Activated CD4-positive, alpha-beta T cell treated with anti-CD3 and anti-CD28 coated beads, Interleukin-2, amount 50 U/mL, for 48 hours (primary cell): Measurements from ENCODE around the gene ANGPTL3.
"Not testable (repeated sequence)": the region's sequence is repeated elsewhere in the genome, so short reads cannot be mapped to it uniquely, and the experiment has no call there.

Experiments
- DNase-seq, 2 experiments: peaks; one replicate each; pipeline ENCODE4 v3.0.0-alpha.2; 2020

Gene ANGPTL3

GRCh38 chr1:62597281-62597680 lies at the start of gene ANGPTL3:
ANGPTL3 (plus strand) TSS chr1:62597520; CDS start chr1:62597567, 47 bp downstream.
- DNase-seq, result no peak

- DNase-seq, result no peak
Observed at GRCh38 chr1:62561306-62561705, 36.0 kb upstream of the ANGPTL3 start.

GRCh38 chr1:62567182-62567581 lies 30.1 kb upstream of the ANGPTL3 start:
- DNase-seq, result not testable (repeated sequence)

- not testable (repeated sequence) for DNase-seq
Observed at GRCh38 chr1:62567926-62568325, 29.4 kb upstream of the ANGPTL3 start.

GRCh38 chr1:62571517-62571916 lies 25.8 kb upstream of the ANGPTL3 start:
- DNase-seq, result not testable (repeated sequence)

GRCh38 chr1:62572476-62572875 lies 24.8 kb upstream of the ANGPTL3 start:
- no peak for DNase-seq

GRCh38 chr1:62573675-62574074 lies 23.6 kb upstream of the ANGPTL3 start:
- no peak for DNase-seq

- no peak for DNase-seq
Observed at GRCh38 chr1:62585469-62586155, 11.7 kb upstream of the ANGPTL3 start.

- no peak for DNase-seq
Observed at GRCh38 chr1:62588000-62588399, 9.3 kb upstream of the ANGPTL3 start.

- no peak for DNase-seq
Observed at GRCh38 chr1:62589321-62589720, 8.0 kb upstream of the ANGPTL3 start.

GRCh38 chr1:62590255-62590969 lies 6.9 kb upstream of the ANGPTL3 start:
- DNase-seq, result no peak

- no peak for DNase-seq
Observed at GRCh38 chr1:62590970-62591368, 6.4 kb upstream of the ANGPTL3 start.

GRCh38 chr1:62593825-62594394 lies 3.4 kb upstream of the ANGPTL3 start:
- DNase-seq, result no peak

GRCh38 chr1:62595647-62596046 lies 1.7 kb upstream of the ANGPTL3 start:
- no peak for DNase-seq

GRCh38 chr1:62599044-62599443 lies 1.7 kb downstream of the ANGPTL3 start:
- DNase-seq, result no peak

GRCh38 chr1:62601457-62601856 lies 4.1 kb downstream of the ANGPTL3 start:
- DNase-seq, result no peak

GRCh38 chr1:62608905-62609304 lies 11.6 kb downstream of the ANGPTL3 start:
- DNase-seq, result no peak

- DNase-seq, result not testable (repeated sequence)
Observed at GRCh38 chr1:62610588-62610987, 13.3 kb downstream of the ANGPTL3 start.

- no peak for DNase-seq
Observed at GRCh38 chr1:62612770-62613169, 15.4 kb downstream of the ANGPTL3 start.

- DNase-seq, result no peak
Observed at GRCh38 chr1:62613325-62613727, 16.0 kb downstream of the ANGPTL3 start.

GRCh38 chr1:62613890-62614289 lies 16.6 kb downstream of the ANGPTL3 start:
- DNase-seq, result no peak

- no peak for DNase-seq
Observed at GRCh38 chr1:62621907-62622306, 24.6 kb downstream of the ANGPTL3 start.

GRCh38 chr1:62625415-62625814 lies 28.1 kb downstream of the ANGPTL3 start:
- DNase-seq, result no peak

- DNase-seq, result no peak
Observed at GRCh38 chr1:62628506-62628905, 31.2 kb downstream of the ANGPTL3 start.
